Measurements from ENCODE around the gene ITPR3. TPM values are rescaled to one million over a fixed set of nuclear protein-coding genes. Genes with fewer than 3 reads are reported as not detected.

ITPR3 gene
- total RNA-seq, 2 experiments from 2014 or later, result 64.2 to 65.8 TPM

GRCh38 chr6:33634161-33634727, 13.1 kb downstream of the ITPR3 start:
- no peak for DNase-seq
- Mint-ChIP-seq H3K36me3 (ENCODE audit: low read depth) (peaks cover 25% of the 10 kb centered on the region), H3K27ac (peak overlapping the region; percentile 66), H3K4me3 (peak overlapping the region; percentile 71), H3K27me3 (no peaks in the 10 kb centered on the region), H3K4me1 (peaks cover 74% of the 10 kb centered on the region), H3K9me3 (no peaks in the 10 kb centered on the region)
- ChIA-PET CTCF (interaction anchor here (1.0 kb wide), 1 partner anchor 51 kb away, joined by 3 read pairs; no protein-coding TSS in a partner anchor), POLR2A (no interaction called here)

DNA sequence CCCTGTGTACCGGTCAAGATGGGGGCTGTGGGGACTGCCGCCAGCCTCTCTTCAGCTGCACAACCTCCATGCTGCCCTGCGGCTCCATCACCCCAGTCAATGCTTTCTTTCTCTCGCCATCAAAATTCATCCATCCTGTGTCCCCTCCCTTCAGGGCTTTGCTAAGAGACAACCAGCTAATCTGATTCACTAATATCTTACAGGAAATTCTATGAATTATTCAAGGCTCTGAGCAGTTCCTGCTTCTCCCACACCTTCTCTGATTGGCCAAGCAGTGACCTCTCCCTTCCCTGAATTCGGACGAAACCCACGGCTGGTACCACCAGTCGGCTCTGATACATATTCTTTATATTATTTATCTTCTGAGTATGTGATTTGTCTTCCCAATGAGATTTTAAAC, 13.8 kb downstream of the ITPR3 start:
- ChIA-PET POLR2A (no interaction called here), CTCF (no interaction called here)
- H3K4me3 Mint-ChIP-seq, result peak overlapping the region; percentile 40
- H3K36me3 Mint-ChIP-seq (ENCODE audit: low read depth), result peaks cover 25% of the 10 kb centered on the region
- DNase-seq, result no peak
- no peaks in the 10 kb centered on the region for H3K9me3 Mint-ChIP-seq
- H3K4me1 Mint-ChIP-seq, result peaks cover 75% of the 10 kb centered on the region
- no peaks in the 10 kb centered on the region for H3K27me3 Mint-ChIP-seq
- peak overlapping the region; percentile 41 for H3K27ac Mint-ChIP-seq

- ChIA-PET POLR2A (no interaction called here), CTCF (no interaction called here)
- Mint-ChIP-seq H3K27me3 (no peaks in the 10 kb centered on the region), H3K9me3 (no peaks in the 10 kb centered on the region), H3K4me3 (no peak overlapping the region), H3K27ac (no peak overlapping the region), H3K4me1 (peaks cover 61% of the 10 kb centered on the region), H3K36me3 (ENCODE audit: low read depth) (peaks cover 24% of the 10 kb centered on the region)
- DNase-seq, result no peak
Observed at GRCh38 chr6:33636655-33637054, 15.5 kb downstream of the ITPR3 start.

DNA sequence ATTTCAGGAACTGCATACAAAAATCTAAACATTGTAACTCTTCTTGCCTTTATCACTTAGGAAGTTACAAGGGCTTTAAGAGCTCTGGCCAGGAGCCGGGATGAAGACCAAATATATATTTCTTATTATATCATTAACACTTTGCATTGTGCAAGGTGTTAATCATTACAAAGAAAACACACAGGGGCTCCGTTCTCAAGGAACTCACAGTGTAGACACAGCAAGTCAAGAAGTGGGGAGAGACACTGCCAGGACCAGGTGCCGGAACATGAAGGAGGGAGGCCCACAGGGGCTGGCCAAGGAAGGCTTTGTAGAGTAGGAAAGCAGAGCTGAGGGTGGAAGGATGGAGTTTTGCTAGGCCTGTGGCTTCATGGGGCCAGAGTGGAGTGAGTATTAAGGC, 17.4 kb downstream of the ITPR3 start:
- CTCF ChIA-PET, result interaction anchor here (0.6 to 1.4 kb wide), 5 partner anchors 8 to 37 kb away, joined by 3 to 4 read pairs (median 3); no protein-coding TSS in a partner anchor
- Mint-ChIP-seq H3K4me3 (no peak overlapping the region), H3K36me3 (ENCODE audit: low read depth) (peaks cover 15% of the 10 kb centered on the region), H3K27me3 (no peaks in the 10 kb centered on the region), H3K4me1 (peaks cover 50% of the 10 kb centered on the region), H3K27ac (no peak overlapping the region), H3K9me3 (no peaks in the 10 kb centered on the region)
- DNase-seq, result no peak
- POLR2A ChIA-PET, result interaction anchor here (0.6 kb wide), 1 partner anchor 60 kb away, joined by 3 read pairs; no protein-coding TSS in a partner anchor

DNA sequence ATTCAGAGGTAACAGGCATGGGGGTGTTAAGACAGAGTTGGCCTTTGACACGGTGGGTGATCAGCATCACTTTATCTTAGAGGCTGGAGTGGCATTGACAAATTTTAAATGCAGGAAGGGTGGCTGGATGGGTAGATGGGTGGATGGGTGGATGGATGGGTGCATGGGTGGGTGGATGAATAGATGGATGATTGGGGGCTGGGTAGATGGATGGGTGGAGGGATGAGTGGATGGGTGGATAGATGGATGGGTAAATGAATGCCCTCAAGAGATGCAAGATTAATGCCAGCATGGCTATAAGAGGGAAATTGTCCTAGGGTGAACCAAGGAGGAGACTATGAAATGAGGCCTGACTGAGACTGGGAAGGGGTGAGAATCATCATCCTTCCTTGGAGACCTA, 18.4 kb downstream of the ITPR3 start:
- H3K4me1 Mint-ChIP-seq, result peaks cover 42% of the 10 kb centered on the region
- CTCF ChIA-PET, result interaction anchor here (1.4 kb wide), 1 partner anchor 12 kb away, joined by 4 read pairs; no protein-coding TSS in a partner anchor
- DNase-seq, result no peak
- POLR2A ChIA-PET, result no interaction called here
- H3K27me3 Mint-ChIP-seq, result no peaks in the 10 kb centered on the region
- H3K4me3 Mint-ChIP-seq, result no peak overlapping the region
- no peak overlapping the region for H3K27ac Mint-ChIP-seq
- no peaks in the 10 kb centered on the region for H3K9me3 Mint-ChIP-seq
- peaks cover 12% of the 10 kb centered on the region for H3K36me3 Mint-ChIP-seq (ENCODE audit: low read depth)

DNA sequence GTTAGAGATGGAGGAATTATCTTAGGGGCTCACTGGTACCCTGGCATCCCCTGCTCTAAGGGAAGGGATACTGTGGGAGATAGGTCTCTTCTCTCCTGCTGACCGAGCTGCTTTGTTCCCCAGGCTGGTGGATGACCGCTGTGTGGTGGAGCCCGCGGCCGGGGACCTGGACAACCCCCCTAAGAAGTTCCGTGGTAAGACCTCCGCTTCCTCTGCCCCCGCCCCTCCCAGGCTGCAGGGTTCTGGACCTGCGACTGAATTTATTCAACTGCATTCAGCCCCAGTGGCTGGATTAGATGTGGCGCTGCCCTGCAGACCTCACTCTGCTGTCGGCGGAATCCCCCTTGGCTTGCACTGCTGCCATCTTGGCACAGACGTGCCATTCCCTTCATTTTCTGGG, 19.2 kb downstream of the ITPR3 start:
- Mint-ChIP-seq H3K9me3 (no peaks in the 10 kb centered on the region), H3K27ac (no peak overlapping the region), H3K36me3 (ENCODE audit: low read depth) (peaks cover 10% of the 10 kb centered on the region), H3K4me3 (no peak overlapping the region), H3K4me1 (peaks cover 36% of the 10 kb centered on the region), H3K27me3 (no peaks in the 10 kb centered on the region)
- POLR2A ChIA-PET, result no interaction called here
- CTCF ChIA-PET, result no interaction called here
- no peak for DNase-seq

DNA sequence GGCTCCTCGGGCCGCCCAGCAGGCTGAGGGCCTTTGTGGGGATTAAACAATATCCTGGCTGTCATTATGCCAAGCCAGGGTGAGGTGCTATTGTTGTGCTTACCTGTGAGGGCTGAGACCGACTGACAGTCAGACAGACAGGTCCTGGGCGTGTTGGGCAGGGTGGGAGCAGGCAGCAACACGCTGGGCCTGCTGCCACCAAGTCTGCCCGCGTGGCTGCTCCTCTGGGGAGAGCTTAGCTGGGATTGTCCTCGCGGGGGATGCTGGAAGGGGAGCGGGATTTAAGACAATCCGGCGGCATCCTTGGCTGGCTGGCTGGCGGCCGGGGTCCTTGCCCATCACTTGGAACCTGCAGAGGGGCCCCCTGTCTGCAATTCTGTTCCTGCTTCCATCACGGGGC, 20.0 kb downstream of the ITPR3 start:
- Mint-ChIP-seq H3K4me3 (no peak overlapping the region), H3K27me3 (no peaks in the 10 kb centered on the region), H3K36me3 (ENCODE audit: low read depth) (peaks cover 10% of the 10 kb centered on the region), H3K9me3 (no peaks in the 10 kb centered on the region), H3K27ac (no peak overlapping the region), H3K4me1 (peaks cover 36% of the 10 kb centered on the region)
- DNase-seq, result no peak
- ChIA-PET POLR2A (no interaction called here), CTCF (no interaction called here)

DNA sequence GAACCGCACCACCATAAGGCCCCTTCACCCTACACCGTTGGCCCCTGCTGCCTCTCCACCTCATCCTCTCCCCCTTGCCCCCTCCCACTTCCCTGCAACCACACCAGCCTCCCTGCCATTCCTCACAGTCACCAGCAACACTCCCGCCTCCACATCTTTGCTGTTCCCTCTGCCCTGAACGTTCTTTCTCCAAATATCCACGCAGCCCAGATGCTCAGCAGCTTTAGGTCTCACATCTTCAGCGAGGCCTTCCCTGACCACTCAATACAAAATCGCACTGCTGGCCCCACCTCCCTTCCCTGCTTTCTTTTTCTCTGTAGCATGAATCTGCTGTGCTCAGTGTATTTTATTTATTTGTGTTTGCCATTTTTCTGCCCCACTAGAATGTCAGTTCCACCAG, 20.5 kb downstream of the ITPR3 start:
- Mint-ChIP-seq H3K36me3 (ENCODE audit: low read depth) (peaks cover 6% of the 10 kb centered on the region), H3K9me3 (no peaks in the 10 kb centered on the region), H3K27ac (peak overlapping the region; percentile 22), H3K4me1 (peaks cover 36% of the 10 kb centered on the region), H3K4me3 (no peak overlapping the region), H3K27me3 (no peaks in the 10 kb centered on the region)
- ChIA-PET POLR2A (no interaction called here), CTCF (no interaction called here)
- DNase-seq, result no peak

DNA sequence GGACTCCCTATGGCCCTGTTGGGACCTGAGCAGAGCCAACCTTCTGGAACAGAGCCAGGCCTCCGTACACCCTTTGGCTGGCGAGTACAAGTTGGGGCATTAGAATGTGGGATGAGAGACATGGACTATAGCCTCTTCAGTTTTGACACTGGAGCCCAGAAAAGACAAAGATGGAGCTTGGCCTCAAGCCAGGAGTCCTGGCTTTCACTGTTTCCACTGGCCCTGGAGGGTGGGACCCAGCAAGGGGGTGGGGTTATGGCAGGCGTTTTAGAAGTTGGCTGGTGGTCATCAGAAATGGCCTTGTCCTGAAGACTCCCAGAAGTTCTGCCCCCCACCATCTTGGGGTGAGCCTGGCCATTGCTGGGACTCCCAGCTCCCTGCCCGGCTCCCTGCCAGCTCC, 21.8 kb downstream of the ITPR3 start:
- ChIA-PET POLR2A (no interaction called here), CTCF (interaction anchor here (0.6 to 1.4 kb wide), 3 partner anchors 11 to 63 kb away, joined by 3 read pairs; partner anchors contain the start of gene BAK1)
- no peak for DNase-seq
- Mint-ChIP-seq H3K9me3 (no peaks in the 10 kb centered on the region), H3K4me3 (no peak overlapping the region), H3K27ac (no peak overlapping the region), H3K27me3 (no peaks in the 10 kb centered on the region), H3K4me1 (peaks cover 32% of the 10 kb centered on the region), H3K36me3 (ENCODE audit: low read depth) (peaks cover 10% of the 10 kb centered on the region)

DNA sequence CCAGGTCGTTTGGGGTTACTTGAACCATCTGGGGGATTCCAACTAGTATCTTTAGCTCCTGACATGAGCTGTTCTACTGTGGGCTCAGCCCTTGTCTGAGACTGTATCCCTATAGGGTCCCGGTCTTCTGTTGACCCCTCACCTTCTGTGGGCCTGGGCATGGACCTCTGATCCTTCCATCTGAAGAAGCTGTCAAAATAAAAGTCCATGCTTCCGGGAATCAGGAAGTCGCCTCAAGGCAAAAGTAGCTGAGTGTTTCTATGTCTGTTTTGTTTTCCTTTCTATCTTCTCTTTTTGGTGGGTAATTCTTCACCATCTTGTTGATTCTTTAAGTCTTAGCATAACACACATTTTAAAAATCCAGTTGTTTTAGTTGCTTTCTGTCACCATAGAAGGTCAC, 30.3 kb downstream of the ITPR3 start:
- Mint-ChIP-seq H3K4me1 (peaks cover 24% of the 10 kb centered on the region), H3K4me3 (no peak overlapping the region), H3K9me3 (no peaks in the 10 kb centered on the region), H3K36me3 (ENCODE audit: low read depth) (peaks cover 12% of the 10 kb centered on the region), H3K27ac (peak overlapping the region; percentile 74), H3K27me3 (no peaks in the 10 kb centered on the region)
- ChIA-PET POLR2A (no interaction called here), CTCF (interaction anchor here (0.9 to 1.1 kb wide), 2 partner anchors 12 to 19 kb away, joined by 4 read pairs; no protein-coding TSS in a partner anchor)
- no peak for DNase-seq

DNA sequence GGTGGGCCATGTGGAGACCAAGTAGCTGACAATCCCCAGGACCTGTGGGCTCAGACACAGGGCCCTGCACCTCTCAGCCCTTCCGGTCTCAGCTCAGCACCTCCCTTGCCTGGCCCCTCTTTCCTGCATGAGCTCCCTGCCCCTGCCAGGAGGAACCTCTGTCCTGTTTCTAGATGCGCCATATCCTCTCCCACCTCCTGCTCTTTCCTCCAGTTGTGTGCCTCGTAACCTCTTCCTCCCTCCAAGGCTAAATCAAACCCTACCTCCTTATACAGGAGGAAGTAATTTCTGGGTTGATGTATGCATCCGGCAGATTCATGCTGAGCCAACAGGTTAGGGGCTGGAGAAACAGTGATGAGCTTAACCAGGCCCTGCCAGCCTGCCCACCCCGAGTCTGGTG, 30.9 kb downstream of the ITPR3 start:
- no peak overlapping the region for H3K4me3 Mint-ChIP-seq
- peaks cover 22% of the 10 kb centered on the region for H3K4me1 Mint-ChIP-seq
- peaks cover 12% of the 10 kb centered on the region for H3K36me3 Mint-ChIP-seq (ENCODE audit: low read depth)
- H3K27ac Mint-ChIP-seq, result no peak overlapping the region
- DNase-seq, result no peak
- no peaks in the 10 kb centered on the region for H3K27me3 Mint-ChIP-seq
- CTCF ChIA-PET, result interaction anchor here (0.9 to 1.1 kb wide), 2 partner anchors 13 to 20 kb away, joined by 4 read pairs; no protein-coding TSS in a partner anchor
- POLR2A ChIA-PET, result no interaction called here
- H3K9me3 Mint-ChIP-seq, result no peaks in the 10 kb centered on the region

DNA sequence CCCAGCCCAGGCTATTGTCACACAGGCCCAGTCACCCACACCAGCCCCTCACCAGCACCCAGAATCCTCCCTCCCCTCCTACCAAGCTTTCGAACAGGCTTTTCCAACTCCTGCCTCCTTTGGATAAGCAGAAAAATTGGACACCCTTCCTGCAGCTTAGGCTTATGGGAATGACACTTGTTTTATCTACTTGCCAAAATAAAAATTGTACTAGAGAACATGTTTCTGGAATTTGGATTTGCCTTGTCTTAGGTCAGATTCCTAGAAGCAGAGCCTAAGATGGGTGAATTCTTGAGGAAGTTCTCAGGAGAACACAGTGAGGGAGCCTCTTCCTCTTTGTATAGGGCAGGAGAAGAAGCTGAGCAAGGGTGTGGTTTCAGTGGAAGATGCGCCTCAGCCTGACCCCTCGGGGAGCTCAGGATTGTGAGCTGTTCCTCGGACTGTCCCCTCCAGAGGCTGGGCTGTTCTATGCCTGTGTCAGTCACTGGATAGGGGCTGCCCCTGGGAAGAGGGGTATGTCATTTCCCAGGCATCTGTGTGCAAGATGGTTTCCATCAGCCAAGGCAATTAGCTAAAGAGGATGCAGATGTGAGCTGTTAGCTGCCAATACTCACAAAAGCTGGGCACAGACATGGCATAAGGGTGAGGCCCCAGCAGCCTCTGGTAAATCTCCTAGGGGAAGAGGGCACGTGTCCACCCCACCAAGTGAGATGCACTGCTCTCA, 33.9 kb downstream of the ITPR3 start:
- Mint-ChIP-seq H3K4me3 (no peak overlapping the region), H3K4me1 (peaks cover 11% of the 10 kb centered on the region), H3K36me3 (ENCODE audit: low read depth) (peaks cover 6% of the 10 kb centered on the region), H3K27me3 (no peaks in the 10 kb centered on the region), H3K9me3 (no peaks in the 10 kb centered on the region), H3K27ac (peak overlapping the region; percentile 22)
- POLR2A ChIA-PET, result no interaction called here
- DNase-seq, result no peak
- CTCF ChIA-PET, result interaction anchor here (1.0 to 1.5 kb wide), 3 partner anchors 13 to 56 kb away, joined by 3 to 4 read pairs (median 4); no protein-coding TSS in a partner anchor

DNA sequence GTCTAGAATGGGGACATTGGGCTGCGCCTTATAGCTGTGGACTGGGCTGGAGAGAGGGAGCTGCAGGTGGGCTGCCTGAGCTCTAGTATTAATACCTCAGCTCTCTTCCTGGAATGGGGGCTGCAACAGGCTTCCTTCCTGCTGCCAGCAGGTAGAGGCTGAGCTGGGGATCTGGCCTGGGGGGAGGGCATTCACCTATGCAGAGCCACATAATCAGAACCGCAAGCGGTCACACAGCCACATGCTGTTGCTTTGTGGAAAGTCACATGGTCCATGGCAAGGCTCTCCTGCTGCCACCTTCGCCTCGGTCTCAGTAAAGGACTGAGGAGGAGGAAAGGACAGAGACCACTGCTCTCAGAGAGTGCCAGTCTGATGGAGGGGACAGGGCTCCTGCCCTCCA, 35.7 kb downstream of the ITPR3 start:
- peaks cover 7% of the 10 kb centered on the region for H3K4me1 Mint-ChIP-seq
- DNase-seq, result no peak
- H3K4me3 Mint-ChIP-seq, result no peak overlapping the region
- H3K36me3 Mint-ChIP-seq (ENCODE audit: low read depth), result peaks cover 8% of the 10 kb centered on the region
- no peaks in the 10 kb centered on the region for H3K9me3 Mint-ChIP-seq
- H3K27me3 Mint-ChIP-seq, result no peaks in the 10 kb centered on the region
- ChIA-PET POLR2A (no interaction called here), CTCF (interaction anchor here (0.6 kb wide), 2 partner anchors 24 to 196 kb away, joined by 3 read pairs; no protein-coding TSS in a partner anchor)
- no peak overlapping the region for H3K27ac Mint-ChIP-seq
